NK-92 (cell line): ENCODE measurements around the gene C9orf43.
A peak's percentile ranks its signal among the peaks of the same experiment; 100 is the strongest.
"Not testable (repeated sequence)": the region's sequence is repeated elsewhere in the genome, so short reads cannot be mapped to it uniquely, and the experiment has no call there.

Experiments used
- DNase-seq: peaks from one replicate; lab custom pipeline; 2025; ENCODE audit not compliant: unreplicated experiment; lab: John Stamatoyannopoulos, UW

The C9orf43 gene, protein sequence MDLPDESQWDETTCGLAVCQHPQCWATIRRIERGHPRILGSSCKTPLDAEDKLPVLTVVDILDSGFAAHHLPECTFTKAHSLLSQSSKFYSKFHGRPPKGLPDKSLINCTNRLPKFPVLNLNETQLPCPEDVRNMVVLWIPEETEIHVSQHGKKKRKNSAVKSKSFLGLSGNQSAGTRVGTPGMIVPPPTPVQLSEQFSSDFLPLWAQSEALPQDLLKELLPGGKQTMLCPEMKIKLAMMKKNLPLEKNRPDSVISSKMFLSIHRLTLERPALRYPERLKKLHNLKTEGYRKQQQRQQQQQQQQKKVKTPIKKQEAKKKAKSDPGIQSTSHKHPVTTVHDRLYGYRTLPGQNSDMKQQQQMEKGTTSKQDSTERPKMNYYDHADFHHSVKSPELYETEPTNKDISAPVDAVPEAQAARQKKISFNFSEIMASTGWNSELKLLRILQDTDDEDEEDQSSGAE

DNA sequence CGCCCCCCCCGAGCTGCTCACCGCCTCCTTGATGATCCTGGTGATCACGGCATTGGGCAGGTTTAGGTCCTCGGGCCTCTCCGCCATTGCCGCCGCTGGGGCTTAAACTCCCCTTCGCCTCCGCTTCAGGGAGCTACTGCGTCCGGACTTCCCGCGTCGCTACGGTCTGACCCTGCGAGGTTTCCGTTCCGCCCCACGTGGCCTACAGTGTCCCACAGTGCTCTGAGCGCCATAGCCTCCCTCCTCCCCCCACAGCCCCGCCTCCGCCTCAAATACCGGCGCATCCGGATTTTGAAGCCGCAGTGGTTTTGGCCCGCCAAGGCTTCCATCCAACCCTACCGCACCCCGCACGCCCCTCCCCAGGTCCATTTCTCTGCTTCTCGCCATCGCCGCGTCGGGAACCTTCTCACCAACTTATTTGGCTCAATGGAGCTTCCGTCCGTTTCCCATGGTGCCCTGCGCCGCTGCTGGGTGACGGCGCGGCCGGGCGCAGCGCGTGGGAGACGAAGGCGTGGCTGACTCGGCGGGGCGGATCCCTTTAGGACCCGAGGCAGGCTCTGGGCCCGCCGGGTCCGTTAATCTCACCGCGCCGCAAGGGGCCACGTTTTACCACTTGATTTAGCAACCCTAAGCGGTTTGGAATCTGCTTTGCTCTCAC is at the start of gene C9orf43, which contains the start of gene POLE3:
Gene C9orf43, plus strand, starts transcription at position 541 of the 658 bp plus-strand sequence. CDS start 2,747 bp downstream, outside the sequence.
Gene POLE3, minus strand, starts transcription at position 469 of the 658 bp plus-strand sequence. Its CDS starts 382 bp downstream, at position 87.
- DNase-seq, result peak; percentile 48

- DNase-seq, result no peak
Measured at GRCh38 chr9:113361304-113362018, 49.1 kb upstream of the C9orf43 start.

DNA sequence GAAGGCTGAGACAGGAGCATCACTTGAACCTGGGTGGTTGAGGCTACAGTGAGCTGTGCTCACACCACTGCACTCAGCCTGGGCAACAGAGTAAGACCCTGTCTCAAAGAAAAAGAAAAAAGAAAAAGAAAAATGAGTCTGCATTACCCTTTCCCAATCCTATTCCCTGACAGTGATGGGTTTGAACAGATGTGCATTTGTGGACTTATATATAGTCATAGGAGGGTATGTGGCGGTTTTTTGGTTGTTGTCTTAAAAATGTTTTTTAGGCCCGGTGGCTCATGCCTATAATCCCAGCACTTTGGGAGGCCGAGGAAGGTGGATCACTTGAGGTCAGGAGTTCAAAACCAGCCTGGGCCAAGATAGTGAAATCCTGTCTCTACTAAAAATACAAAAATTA is 47.2 kb upstream of the C9orf43 start:
- DNase-seq, result no peak

GRCh38 chr9:113364951-113365350 is 45.6 kb upstream of the C9orf43 start:
- DNase-seq, result no peak

GRCh38 chr9:113365652-113366051 is 44.9 kb upstream of the C9orf43 start:
- DNase-seq, result not testable (repeated sequence)

DNA sequence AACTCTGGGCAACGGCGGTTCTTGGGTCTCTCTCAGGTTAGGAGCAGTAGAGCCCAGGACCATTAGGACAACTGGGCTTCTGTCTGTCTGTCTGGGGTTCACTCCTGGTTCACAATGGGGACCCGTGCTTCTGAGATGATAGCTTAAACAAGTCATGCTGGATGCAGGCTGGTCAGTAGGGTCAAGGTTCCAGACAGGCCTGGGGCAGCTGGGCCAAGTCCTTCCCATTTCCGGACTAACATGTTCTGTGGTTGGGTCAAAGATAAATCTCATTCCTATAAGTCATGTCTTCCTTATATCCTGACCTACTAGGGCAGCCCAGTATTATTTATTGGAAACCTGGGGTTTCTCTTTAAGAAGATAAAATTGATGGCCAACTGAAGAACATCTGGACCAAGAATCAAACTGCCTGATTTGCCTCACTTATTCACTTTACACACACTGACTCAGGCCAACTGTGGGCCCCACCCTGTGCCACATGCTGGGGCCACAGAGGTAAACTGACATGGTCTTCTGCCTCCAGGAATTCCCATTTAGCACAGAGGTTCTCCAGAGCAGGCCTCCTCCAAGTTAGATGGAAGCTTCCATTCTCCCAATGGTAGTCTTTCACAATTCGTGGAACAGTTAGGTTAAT is 42.1 kb upstream of the C9orf43 start:
- DNase-seq, result no peak

DNA sequence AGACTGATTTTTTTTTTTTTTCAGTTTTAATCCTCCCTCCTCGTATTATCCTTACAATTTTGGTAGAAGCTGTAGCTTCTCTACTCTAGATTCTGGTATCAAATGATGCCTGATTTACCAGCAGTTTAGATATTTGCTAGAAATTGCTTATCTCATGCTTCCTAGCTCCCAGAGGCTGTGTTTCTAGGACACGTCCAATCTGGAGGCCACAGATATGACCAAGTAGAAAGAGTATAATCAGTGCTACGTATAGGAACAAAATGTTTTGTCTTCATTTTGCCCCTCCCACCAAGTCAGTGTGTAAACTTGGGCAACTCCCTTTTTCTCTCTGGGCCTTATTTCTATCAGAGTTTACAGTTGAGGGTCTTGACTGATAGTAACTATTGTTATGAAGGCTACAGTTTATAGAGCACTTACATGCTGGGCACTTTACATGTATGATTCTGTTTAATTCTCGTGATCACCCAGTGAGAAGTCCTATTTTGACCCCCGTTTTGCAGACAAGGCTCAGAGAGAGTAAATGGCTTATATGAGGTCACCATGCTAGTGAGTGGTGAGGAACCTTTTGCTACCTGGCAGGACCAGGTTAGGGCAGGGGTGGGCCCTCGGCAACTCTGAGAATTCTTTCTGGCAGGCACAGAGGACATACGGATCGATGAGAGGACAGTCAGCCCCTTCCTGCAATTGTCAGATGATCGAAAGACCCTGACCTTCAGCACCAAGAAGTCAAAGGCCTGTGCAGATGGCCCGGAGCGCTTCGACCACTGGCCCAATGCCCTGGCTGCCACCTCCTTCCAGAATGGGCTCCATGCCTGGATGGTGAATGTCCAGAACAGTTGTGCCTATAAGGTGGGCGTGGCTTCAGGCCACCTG is 41.3 kb upstream of the C9orf43 start:
- no peak for DNase-seq

DNA sequence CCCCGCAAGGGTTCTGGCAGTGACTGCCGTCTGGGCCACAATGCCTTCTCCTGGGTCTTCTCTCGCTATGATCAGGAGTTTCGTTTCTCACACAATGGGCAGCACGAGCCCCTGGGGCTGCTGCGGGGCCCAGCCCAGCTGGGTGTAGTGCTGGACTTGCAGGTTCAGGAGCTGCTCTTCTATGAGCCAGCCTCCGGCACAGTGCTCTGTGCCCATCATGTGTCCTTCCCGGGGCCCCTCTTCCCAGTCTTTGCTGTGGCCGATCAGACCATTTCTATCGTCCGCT is 40.7 kb upstream of the C9orf43 start:
- no peak for DNase-seq

DNA sequence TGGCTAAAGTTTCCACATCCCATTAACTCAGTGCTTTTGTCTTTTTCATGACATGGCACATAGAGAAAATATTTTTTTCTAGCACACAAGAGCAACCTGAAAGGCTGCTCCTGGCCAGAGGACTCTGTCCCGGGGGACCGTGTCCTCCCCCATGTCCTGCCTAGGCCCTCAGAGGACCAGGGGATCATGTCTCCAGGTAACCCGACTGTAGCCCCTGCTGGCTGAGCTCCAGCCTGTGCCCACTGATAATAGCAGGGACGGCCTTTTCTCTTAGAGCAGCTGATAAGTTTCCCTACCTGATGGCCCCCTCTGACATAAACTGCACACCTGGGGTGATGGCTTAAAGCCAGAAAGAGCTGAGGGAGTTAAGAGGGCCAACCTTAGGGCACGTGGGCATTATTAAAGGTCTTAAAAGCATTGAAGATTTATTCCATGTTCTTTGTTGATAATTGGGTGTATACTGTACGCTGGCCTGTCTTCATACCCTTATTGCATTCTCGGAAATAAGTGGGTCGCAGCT is 39.7 kb upstream of the C9orf43 start:
- no peak for DNase-seq

DNA sequence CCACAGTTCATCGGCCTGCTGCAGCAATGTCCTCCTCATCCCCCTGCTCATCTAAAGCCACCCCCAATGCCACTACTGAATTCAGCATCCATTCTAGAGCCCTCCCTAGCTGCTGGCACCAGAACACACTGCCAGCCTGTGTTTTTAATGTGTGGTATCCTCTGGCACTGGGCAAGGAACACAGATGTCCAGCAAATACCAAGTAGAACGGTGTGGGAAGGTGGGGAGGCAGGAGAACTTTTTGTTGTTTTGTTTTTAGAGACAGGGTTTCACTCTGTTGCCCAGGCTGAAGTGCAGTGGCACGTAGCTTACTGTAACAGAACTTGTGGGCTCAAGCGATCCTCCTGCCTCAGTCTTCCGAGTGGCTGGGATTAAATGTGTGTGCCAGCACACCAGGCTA is 38.5 kb upstream of the C9orf43 start:
- DNase-seq, result no peak

- no peak for DNase-seq
Measured at GRCh38 chr9:113373256-113373655, 37.3 kb upstream of the C9orf43 start.

- DNase-seq, result no peak
Measured at GRCh38 chr9:113373676-113374392, 36.7 kb upstream of the C9orf43 start.

- no peak for DNase-seq
Measured at GRCh38 chr9:113375057-113376023, 35.2 kb upstream of the C9orf43 start.

DNA sequence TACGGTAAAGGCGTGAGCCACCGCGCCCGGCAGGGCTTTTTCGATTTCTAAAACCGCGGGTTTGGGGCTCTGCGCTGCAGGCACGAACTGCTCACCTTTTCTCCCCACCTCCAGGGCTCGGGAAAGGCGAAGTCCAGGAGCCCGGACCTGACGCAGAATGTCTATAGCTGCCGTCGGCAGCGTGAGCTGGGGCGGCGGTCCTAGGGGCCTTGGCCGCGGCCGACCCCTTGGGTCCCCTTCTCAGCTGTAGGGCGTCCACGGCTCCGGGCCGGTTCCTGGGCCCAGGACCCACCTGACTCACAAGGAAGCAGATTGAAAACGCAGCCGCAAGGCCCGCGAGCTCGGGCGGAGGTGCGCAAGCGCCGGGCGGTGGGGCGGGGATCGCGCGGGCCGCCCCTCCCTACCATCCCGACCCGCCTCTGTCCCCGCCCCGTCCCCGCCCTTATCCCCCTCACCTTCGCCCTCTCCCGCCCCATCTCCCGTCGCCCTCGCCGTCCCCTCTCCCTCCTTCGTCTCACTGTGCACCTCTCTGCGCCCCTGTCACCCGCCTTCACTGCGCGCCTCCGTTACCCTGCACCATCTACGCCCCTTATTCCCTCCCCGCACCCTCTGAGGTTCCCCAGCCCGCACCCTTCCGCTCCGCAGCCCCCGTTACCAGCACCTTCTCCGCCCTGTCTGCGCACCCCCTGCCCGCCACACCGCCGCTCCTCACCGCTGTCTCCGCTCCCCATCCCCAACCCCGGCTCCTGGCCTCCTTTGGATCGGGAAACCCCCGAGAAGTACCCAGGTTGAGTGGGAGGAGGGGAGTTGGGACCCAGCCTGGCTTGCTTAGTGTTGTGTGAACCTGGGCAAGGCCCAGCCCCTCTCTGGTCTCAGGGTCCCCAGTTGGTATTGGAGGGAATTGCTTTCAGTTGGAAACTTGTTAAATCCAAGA is 33.6 kb upstream of the C9orf43 start, which contains the start of gene HDHD3:
Gene HDHD3, minus strand, starts transcription at position 353 of the 934 bp plus-strand sequence. CDS start 2,632 bp downstream, outside the sequence.
- DNase-seq, result no peak

GRCh38 chr9:113379094-113379828 is 31.3 kb upstream of the C9orf43 start:
- not testable (repeated sequence) for DNase-seq

DNA sequence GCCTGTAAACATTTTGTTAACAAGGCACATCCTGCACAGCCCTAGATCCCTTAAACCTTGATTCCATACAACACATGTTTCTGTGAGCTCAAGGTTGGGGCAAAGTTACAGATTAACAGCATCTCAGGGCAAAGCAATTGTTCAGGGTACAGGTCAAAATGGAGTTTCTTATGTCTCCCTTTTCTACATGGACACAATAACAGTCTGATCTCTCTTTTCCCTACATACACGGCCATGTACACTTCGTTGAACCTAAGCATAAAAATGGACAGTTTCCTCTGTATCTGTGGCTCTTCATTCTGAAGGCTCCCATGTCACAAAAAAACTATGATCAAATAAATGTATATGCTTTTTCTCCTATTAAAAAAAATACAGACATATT is 30.7 kb upstream of the C9orf43 start:
- not testable (repeated sequence) for DNase-seq
